ENCODE results near the gene KRT79. TPM values are rescaled to one million over a fixed set of nuclear protein-coding genes. Genes with fewer than 3 reads are reported as not detected.

Gene KRT79
- total RNA-seq, 4 donors from 2014 or later: not detected

GRCh38 chr12:52792185-52793029 lies 41.7 kb downstream of the KRT79 start:
- H3K4me3 ChIP-seq: no peak overlapping the region
- H3K36me3 ChIP-seq: no peaks in the 10 kb centered on the region
- peaks cover 0 to 7% (median 2%) of the 10 kb centered on the region in 4 donors for H3K4me1 ChIP-seq
- DNase-seq: no peak
- in situ Hi-C loops (cut with MboI; ENCODE audit: low pct_ligation_motif_present in 1 of 4, low pct_unique_long_range_greater_than_20kb in 1 of 4, low sequenced_read_pairs in 3 of 4): no loop called here
- peaks cover 9% of the 10 kb centered on the region for H3K27me3 ChIP-seq
- intact Hi-C loops (cut with DNase I; ENCODE audit: low total_unique reads): no loop called here
- 85% methylated on average over 10 of the region's 10 CpGs; no CpG with 5 or more reads in 1 of the 2 donors for WGBS, 2 donors (ENCODE audit: low coverage in 1 of 2)
- no peaks in the 10 kb centered on the region for H3K9me3 ChIP-seq
- H3K27ac ChIP-seq: no peak overlapping the region
- no peak for TF ChIP-seq POLR2AphosphoS5 (IDR thresholded peaks at IDR 0.05)

- intact Hi-C loops (cut with DNase I; ENCODE audit: low total_unique reads) (no loop called here), in situ Hi-C loops (cut with MboI; ENCODE audit: low pct_ligation_motif_present in 1 of 4, low pct_unique_long_range_greater_than_20kb in 1 of 4, low sequenced_read_pairs in 3 of 4) (no loop called here)
- TF ChIP-seq POLR2AphosphoS5 (IDR thresholded peaks at IDR 0.05) (no peak), POLR2A (IDR thresholded peaks at IDR 0.05) (no peak), CTCF (IDR thresholded peaks at IDR 0.05) (no peak)
These were observed 42.6 kb downstream of the KRT79 start for GRCh38 chr12:52791271-52792184.

GRCh38 chr12:52790427-52791270 lies 43.5 kb downstream of the KRT79 start:
- peaks cover 0 to 7% (median 2%) of the 10 kb centered on the region in 4 donors for H3K4me1 ChIP-seq
- WGBS, 2 donors (ENCODE audit: low coverage in 1 of 2): 60 to 62% methylated on average over 3 to 19 of the region's 19 CpGs
- peaks cover 9% of the 10 kb centered on the region for H3K27me3 ChIP-seq
- no peak overlapping the region for H3K27ac ChIP-seq
- intact Hi-C loops (cut with DNase I; ENCODE audit: low total_unique reads) (no loop called here), in situ Hi-C loops (cut with MboI; ENCODE audit: low pct_ligation_motif_present in 1 of 4, low pct_unique_long_range_greater_than_20kb in 1 of 4, low sequenced_read_pairs in 3 of 4) (no loop called here)
- no peak overlapping the region for H3K4me3 ChIP-seq
- no peaks in the 10 kb centered on the region for H3K36me3 ChIP-seq
- H3K9me3 ChIP-seq: no peaks in the 10 kb centered on the region
- TF ChIP-seq EP300 (IDR thresholded peaks at IDR 0.05; ENCODE audit: low read depth) (no peak), POLR2AphosphoS5 (IDR thresholded peaks at IDR 0.05) (no peak), CTCF (IDR thresholded peaks at IDR 0.05) (no peak), POLR2A (IDR thresholded peaks at IDR 0.05) (no peak)
- DNase-seq: no peak

More at GRCh38 chr12:52791271-52792184, 42.6 kb downstream of the KRT79 start:
- no peaks in the 10 kb centered on the region for H3K36me3 ChIP-seq
- peaks cover 0 to 7% (median 2%) of the 10 kb centered on the region in 4 donors for H3K4me1 ChIP-seq
- no peak overlapping the region for H3K4me3 ChIP-seq
- no peak overlapping the region for H3K27ac ChIP-seq
- peaks cover 9% of the 10 kb centered on the region for H3K27me3 ChIP-seq
- 87 to 93% methylated on average over 3 to 10 of the region's 12 CpGs for WGBS, 2 donors (ENCODE audit: low coverage in 1 of 2)
- H3K9me3 ChIP-seq: no peaks in the 10 kb centered on the region
- no peak for DNase-seq

GRCh38 chr12:52789637-52790426 lies 44.3 kb downstream of the KRT79 start:
- H3K36me3 ChIP-seq: no peaks in the 10 kb centered on the region
- in situ Hi-C loops (cut with MboI; ENCODE audit: low pct_ligation_motif_present in 1 of 4, low pct_unique_long_range_greater_than_20kb in 1 of 4, low sequenced_read_pairs in 3 of 4): no loop called here
- H3K9me3 ChIP-seq: no peaks in the 10 kb centered on the region
- peak; percentile 51 for DNase-seq
- H3K27ac ChIP-seq: no peak overlapping the region
- intact Hi-C loops (cut with DNase I; ENCODE audit: low total_unique reads): no loop called here
- peaks cover 0 to 7% (median 2%) of the 10 kb centered on the region in 4 donors for H3K4me1 ChIP-seq
- 31% methylated on average over 35 of the region's 50 CpGs; no CpG with 5 or more reads in 1 of the 2 donors for WGBS, 2 donors (ENCODE audit: low coverage in 1 of 2)
- H3K27me3 ChIP-seq: peaks cover 9% of the 10 kb centered on the region
- no peak overlapping the region for H3K4me3 ChIP-seq
- TF ChIP-seq POLR2A (IDR thresholded peaks at IDR 0.05): no peak
- no peak for TF ChIP-seq EP300 (IDR thresholded peaks at IDR 0.05; ENCODE audit: low read depth)
- TF ChIP-seq POLR2AphosphoS5 (IDR thresholded peaks at IDR 0.05): no peak
- no peak for TF ChIP-seq CTCF (IDR thresholded peaks at IDR 0.05)
